Activated naive CD8-positive, alpha-beta T cell treated with anti-CD3 and anti-CD28 coated beads, Interleukin-2, amount 10 ng/mL, durations not matched to agents 7 days and 5 days (primary cell): ENCODE data around the gene SPHK2. TPM values are rescaled to one million over a fixed set of nuclear protein-coding genes. Genes with fewer than 3 reads are reported as not detected.
A peak's percentile ranks its signal among the peaks of the same experiment; 100 is the strongest.

Source experiments
- ATAC-seq: fragments of 150-1000 bp; cut with Tn5 transposase; one replicate; pipeline ENCODE4 v1.10.0; 2021; ENCODE audit warnings: low read depth, moderate library complexity
- POLR2A ChIA-PET: fragments of 350-600 bp; sonication (Branson Sonifier 250); formaldehyde crosslinking; loops from one replicate; lab custom pipeline; 2021; ENCODE audit warnings: antibody characterized with exemption; lab: Charles Lee
- DNase-seq: peaks from one replicate; pipeline ENCODE4 v3.0.0; 2021
- H3K27ac Mint-ChIP-seq: one replicate; pipeline ENCODE4 v1.8.0; 2022; ENCODE audit warnings: mild to moderate bottlenecking, mixed read lengths
- H3K27me3 Mint-ChIP-seq: one replicate; pipeline ENCODE4 v1.8.0; 2022; ENCODE audit warnings: mild to moderate bottlenecking, moderate library complexity, mixed read lengths
- H3K36me3 Mint-ChIP-seq: one replicate; pipeline ENCODE4 v1.8.0; 2021; ENCODE audit warnings: mild to moderate bottlenecking, mixed read lengths
- H3K4me1 Mint-ChIP-seq: one replicate; pipeline ENCODE4 v1.8.0; 2021; ENCODE audit warnings: mixed read lengths
- H3K4me3 Mint-ChIP-seq: one replicate; pipeline ENCODE4 v1.8.0; 2022; ENCODE audit warnings: mild to moderate bottlenecking, moderate library complexity, mixed read lengths
- H3K9me3 Mint-ChIP-seq: one replicate; pipeline ENCODE4 v1.8.0; 2021; ENCODE audit warnings: mixed read lengths
- total RNA-seq, 2 experiments: library from RNA; stranded (reverse); gene quantifications; one replicate each; pipeline ENCODE4 v1.2.3, GENCODE V29; 2021

The SPHK2 gene
- total RNA-seq, 2 experiments from 2014 or later = 31.4 to 31.8 TPM

DNA sequence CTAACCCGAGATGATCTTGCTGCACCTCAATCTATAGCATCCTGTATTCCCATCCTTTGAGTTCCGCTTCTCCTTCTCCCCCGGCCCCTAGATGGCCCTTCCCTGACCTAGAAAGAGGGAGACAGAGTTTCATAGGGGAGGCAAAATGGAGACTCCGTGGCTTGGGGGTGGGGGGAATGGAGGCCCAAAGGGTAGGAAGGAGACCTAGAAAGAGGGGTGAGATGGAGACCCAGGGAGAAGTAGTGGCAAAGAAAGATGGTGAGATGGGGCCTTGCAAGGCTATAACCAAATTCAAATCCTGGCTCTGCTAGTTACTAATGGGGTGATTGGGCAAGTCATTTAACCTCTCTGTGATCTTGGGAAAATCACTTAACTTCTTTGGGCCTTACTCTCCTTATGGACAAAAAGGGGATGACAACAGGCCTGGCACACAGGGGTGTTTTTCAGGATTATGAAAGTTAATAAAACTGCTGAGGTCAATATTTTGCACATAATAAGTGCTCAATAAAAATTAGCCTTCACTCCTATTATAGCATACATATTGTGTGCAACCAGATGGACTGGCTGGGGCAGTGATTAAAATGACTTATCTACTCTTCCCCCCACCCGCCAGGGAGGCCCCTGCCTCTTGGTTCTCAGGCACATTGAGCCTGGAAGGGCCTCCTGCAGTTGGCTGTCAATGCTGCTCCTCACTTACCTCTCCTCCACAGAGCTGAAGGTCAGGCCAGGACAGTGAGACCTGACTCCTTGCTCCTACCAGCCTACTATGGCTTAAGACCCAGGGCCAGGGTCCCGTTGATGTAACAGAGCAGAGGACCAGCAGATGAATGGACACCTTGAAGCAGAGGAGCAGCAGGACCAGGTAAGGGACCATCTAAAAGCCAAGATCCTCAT is 633 bp downstream of the SPHK2 start:
- no peak for ATAC-seq
- POLR2A ChIA-PET = interaction anchor here (0.9 to 3.1 kb wide), 16 partner anchors 8 to 373 kb away, joined by 3 to 37 read pairs (median 5); partner anchors contain the start of genes BCAT2, CA11, DBP and GYS1

DNA sequence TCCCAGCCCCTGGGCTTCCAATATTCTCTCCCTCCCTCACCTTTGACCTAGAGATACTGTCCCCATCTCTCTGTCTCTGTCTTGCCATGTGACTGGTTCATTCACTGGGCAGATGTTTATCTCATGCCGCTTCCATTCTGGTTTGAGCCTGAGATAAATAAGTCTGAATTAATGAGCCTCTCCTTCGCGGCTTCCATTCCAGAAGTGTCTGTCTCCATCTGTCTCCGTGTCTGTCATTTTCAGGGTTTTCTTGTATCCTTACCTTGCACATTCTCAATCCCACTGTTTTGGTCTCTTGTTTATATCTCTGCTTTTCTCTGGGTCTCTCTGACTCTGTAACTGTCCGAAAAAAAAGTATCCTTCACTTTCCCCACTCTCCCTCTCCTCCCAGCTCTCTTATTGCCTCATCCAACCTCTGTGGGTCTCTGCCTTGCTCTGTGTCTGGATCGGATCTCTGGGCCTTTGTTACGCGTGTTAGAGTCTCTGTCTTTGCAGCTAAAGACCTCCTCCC is 4.3 kb downstream of the SPHK2 start:
- POLR2A ChIA-PET = interaction anchor here (0.8 to 2.9 kb wide), 5 partner anchors 9 to 23 kb away, joined by 3 to 23 read pairs (median 4); partner anchors contain the start of gene DBP
- no peak for ATAC-seq
- peaks cover 14% of the 10 kb centered on the region for H3K36me3 Mint-ChIP-seq

More for the DNA sequence above, 633 bp downstream of the SPHK2 start:
- Mint-ChIP-seq H3K36me3 (peaks cover 31% of the 10 kb centered on the region), H3K27ac (peak overlapping the region; percentile 98), H3K27me3 (no peaks in the 10 kb centered on the region), H3K4me3 (peak overlapping the region; percentile 95), H3K9me3 (no peaks in the 10 kb centered on the region), H3K4me1 (peaks cover 44% of the 10 kb centered on the region)
- DNase-seq = peak; percentile 24

DNA sequence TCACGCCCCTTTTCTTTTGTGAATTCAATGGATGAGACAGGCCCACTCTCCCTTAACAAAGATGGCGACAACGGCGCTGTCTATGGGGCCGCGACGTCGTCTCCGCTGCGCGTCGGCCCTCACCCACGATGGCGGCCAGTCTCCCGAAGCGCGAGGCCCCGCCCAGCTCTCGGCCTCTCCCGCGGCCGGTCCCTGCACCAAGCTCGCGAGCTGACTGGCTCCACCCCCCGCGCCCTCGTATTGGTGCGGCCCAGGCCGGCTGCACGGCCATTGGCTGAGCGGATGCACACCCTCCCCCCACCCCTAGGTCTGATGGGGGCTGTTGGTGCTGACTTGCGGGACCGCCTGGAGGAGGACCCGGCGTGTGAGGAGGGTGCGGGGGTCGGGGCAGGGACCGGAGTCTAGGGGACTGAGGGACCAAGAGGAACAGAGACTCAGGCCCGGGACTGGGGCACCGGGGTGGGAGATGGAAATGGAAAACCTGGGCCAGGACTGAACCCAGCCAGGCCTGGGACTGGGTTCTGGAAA is 4.8 kb downstream of the SPHK2 start:
- ATAC-seq (peak; percentile 82), DNase-seq (peak; percentile 98)
- Mint-ChIP-seq H3K4me3 (peak overlapping the region; percentile 92), H3K27me3 (no peaks in the 10 kb centered on the region), H3K4me1 (peaks cover 41% of the 10 kb centered on the region), H3K36me3 (peaks cover 12% of the 10 kb centered on the region), H3K27ac (peak overlapping the region; percentile 97), H3K9me3 (no peaks in the 10 kb centered on the region)
- POLR2A ChIA-PET = interaction anchor here (0.8 to 2.9 kb wide), 5 partner anchors 9 to 22 kb away, joined by 3 to 23 read pairs (median 4); partner anchors contain the start of gene DBP

More for the DNA sequence above, 4.3 kb downstream of the SPHK2 start:
- DNase-seq = no peak
- Mint-ChIP-seq H3K9me3 (no peaks in the 10 kb centered on the region), H3K27ac (peak overlapping the region; percentile 97), H3K4me1 (peaks cover 41% of the 10 kb centered on the region), H3K4me3 (peak overlapping the region; percentile 92), H3K27me3 (no peaks in the 10 kb centered on the region)

DNA sequence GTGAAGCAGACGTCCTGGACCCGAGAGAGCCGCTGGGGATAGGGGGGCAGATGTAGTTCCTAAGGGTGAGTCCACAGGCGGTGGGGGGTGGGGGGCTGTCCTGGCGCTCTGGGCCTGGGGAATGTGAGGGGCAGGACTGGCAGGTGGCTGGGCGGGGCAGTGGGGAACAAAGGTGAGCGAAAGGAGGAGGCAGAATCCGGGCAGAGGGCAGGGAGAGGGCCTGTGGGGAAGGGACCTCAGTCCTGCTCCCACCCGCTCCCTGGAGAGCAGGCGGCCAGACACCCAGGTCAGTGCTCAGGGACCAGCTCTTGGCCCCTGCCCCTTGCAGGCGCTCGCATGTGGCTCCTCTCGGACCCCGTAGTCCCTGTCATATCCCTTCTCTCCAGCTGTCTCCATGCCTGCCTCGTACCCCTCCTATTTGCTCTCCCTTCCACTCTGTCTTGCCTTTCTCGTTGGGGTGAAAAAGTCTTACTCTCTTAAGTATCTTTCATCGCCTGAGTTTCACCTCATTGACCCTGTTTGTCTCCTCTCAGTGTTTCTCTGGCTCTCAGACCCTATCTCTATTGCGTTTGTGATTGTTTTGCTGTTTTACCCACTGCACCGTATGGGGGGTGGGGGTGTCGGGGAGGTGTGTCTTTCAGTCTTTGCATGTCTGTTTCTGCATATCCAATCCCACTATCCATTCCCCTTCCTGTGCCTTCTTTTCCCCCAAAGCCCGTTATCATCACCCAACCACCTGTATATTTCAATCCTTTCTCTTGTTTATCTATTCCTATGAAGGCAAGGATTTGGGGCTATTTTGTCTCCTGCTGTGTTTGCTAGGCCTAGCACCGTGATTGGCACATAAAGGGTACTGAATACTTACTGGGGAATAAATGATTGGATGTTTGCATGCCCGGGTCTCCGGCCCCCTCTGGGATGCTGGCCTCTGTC is 5.8 kb downstream of the SPHK2 start:
- DNase-seq (no peak), ATAC-seq (no peak)
- POLR2A ChIA-PET = no interaction called here
- no peaks in the 10 kb centered on the region for H3K27me3 Mint-ChIP-seq
- peaks cover 36% of the 10 kb centered on the region for H3K4me1 Mint-ChIP-seq
- H3K9me3 Mint-ChIP-seq = no peaks in the 10 kb centered on the region
- H3K4me3 Mint-ChIP-seq = peak overlapping the region; percentile 92
- peaks cover 9% of the 10 kb centered on the region for H3K36me3 Mint-ChIP-seq
- H3K27ac Mint-ChIP-seq = peak overlapping the region; percentile 97

DNA sequence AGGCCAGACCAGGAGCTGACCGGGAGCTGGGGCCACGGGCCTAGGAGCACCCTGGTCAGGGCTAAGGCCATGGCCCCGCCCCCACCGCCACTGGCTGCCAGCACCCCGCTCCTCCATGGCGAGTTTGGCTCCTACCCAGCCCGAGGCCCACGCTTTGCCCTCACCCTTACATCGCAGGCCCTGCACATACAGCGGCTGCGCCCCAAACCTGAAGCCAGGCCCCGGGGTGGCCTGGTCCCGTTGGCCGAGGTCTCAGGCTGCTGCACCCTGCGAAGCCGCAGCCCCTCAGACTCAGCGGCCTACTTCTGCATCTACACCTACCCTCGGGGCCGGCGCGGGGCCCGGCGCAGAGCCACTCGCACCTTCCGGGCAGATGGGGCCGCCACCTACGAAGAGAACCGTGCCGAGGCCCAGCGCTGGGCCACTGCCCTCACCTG is 6.6 kb downstream of the SPHK2 start:
- Mint-ChIP-seq H3K4me3 (no peak overlapping the region), H3K27me3 (no peaks in the 10 kb centered on the region), H3K27ac (no peak overlapping the region), H3K36me3 (peaks cover 11% of the 10 kb centered on the region), H3K9me3 (no peaks in the 10 kb centered on the region), H3K4me1 (peaks cover 35% of the 10 kb centered on the region)
- DNase-seq = no peak
- POLR2A ChIA-PET = no interaction called here
- ATAC-seq = no peak

DNA sequence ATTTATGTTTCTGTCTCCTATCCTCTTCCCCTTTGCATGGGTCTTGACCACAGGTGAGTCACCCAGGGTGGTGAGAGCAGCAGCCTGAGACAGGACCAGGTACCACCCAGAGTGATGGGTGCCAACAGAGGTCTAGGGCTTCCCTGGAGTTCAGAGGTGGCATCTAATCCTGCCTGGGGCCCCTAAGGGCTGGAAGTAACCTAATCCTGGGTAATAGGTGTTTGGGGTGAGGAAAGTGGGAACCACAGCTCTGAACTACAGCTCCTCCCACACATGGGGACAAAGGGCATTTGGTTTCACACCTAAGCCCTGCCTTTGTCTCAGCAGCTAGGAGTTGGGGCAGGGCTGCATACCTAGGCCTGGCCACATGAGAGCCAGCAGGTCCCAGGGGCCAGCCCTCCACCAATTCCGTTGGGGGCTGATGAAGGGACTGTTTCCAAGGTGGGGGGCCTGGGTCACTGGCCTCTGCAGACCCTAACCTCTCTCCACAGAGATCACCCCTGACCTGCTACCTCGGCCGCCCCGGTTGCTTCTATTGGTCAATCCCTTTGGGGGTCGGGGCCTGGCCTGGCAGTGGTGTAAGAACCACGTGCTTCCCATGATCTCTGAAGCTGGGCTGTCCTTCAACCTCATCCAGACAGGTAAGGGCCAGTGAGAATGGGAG is 8.0 kb downstream of the SPHK2 start:
- H3K27ac Mint-ChIP-seq = peak overlapping the region; percentile 43
- POLR2A ChIA-PET = interaction anchor here (0.7 to 1.7 kb wide), 4 partner anchors 8 to 14 kb away, joined by 3 to 9 read pairs (median 6); partner anchors contain the start of genes RPL18 and SPHK2
- no peaks in the 10 kb centered on the region for H3K27me3 Mint-ChIP-seq
- peaks cover 33% of the 10 kb centered on the region for H3K4me1 Mint-ChIP-seq
- H3K36me3 Mint-ChIP-seq = peaks cover 9% of the 10 kb centered on the region
- DNase-seq (no peak), ATAC-seq (no peak)
- no peak overlapping the region for H3K4me3 Mint-ChIP-seq
- no peaks in the 10 kb centered on the region for H3K9me3 Mint-ChIP-seq

DNA sequence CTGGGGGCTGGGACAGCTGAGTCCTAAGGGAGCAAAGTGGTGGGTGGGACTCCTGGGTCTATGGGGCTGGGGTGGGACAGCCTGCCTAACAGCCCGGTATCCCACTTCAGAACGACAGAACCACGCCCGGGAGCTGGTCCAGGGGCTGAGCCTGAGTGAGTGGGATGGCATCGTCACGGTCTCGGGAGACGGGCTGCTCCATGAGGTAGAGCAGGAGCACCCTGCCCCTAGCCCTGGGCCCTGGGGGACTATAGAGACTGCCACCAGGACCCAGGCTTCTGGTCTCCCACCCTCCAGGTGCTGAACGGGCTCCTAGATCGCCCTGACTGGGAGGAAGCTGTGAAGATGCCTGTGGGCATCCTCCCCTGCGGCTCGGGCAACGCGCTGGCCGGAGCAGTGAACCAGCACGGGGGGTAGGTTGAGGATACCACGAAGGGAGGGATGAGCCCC is 8.6 kb downstream of the SPHK2 start:
- DNase-seq (no peak), ATAC-seq (no peak)
- Mint-ChIP-seq H3K4me3 (no peak overlapping the region), H3K36me3 (peaks cover 8% of the 10 kb centered on the region), H3K27me3 (no peaks in the 10 kb centered on the region), H3K27ac (no peak overlapping the region), H3K4me1 (peaks cover 31% of the 10 kb centered on the region), H3K9me3 (no peaks in the 10 kb centered on the region)
- POLR2A ChIA-PET = interaction anchor here (1.0 to 1.7 kb wide), 3 partner anchors 9 to 11 kb away, joined by 3 to 9 read pairs (median 4); partner anchors contain the start of genes RPL18 and SPHK2

DNA sequence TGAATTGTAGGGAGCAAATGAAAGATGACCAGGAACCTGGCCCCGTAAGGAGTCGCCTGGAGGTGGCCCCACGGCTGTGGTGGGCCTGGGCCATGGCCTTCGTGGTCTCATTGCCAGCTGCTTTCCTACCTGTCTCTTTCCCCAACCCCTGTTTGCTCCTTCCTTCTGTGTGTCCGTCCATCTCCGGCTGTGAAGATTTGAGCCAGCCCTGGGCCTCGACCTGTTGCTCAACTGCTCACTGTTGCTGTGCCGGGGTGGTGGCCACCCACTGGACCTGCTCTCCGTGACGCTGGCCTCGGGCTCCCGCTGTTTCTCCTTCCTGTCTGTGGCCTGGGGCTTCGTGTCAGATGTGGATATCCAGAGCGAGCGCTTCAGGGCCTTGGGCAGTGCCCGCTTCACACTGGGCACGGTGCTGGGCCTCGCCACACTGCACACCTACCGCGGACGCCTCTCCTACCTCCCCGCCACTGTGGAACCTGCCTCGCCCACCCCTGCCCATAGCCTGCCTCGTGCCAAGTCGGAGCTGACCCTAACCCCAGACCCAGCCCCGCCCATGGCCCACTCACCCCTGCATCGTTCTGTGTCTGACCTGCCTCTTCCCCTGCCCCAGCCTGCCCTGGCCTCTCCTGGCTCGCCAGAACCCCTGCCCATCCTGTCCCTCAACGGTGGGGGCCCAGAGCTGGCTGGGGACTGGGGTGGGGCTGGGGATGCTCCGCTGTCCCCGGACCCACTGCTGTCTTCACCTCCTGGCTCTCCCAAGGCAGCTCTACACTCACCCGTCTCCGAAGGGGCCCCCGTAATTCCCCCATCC is 9.4 kb downstream of the SPHK2 start:
- Mint-ChIP-seq H3K4me1 (peaks cover 26% of the 10 kb centered on the region), H3K27ac (peak overlapping the region; percentile 73), H3K27me3 (no peaks in the 10 kb centered on the region), H3K36me3 (peaks cover 4% of the 10 kb centered on the region), H3K4me3 (no peak overlapping the region), H3K9me3 (no peaks in the 10 kb centered on the region)
- ATAC-seq = no peak
- POLR2A ChIA-PET = interaction anchor here (1.0 to 1.7 kb wide), 3 partner anchors 10 to 13 kb away, joined by 3 to 9 read pairs (median 3); partner anchors contain the start of genes RPL18 and SPHK2
- no peak for DNase-seq

DNA sequence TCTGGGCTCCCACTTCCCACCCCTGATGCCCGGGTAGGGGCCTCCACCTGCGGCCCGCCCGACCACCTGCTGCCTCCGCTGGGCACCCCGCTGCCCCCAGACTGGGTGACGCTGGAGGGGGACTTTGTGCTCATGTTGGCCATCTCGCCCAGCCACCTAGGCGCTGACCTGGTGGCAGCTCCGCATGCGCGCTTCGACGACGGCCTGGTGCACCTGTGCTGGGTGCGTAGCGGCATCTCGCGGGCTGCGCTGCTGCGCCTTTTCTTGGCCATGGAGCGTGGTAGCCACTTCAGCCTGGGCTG is 9.9 kb downstream of the SPHK2 start:
- peaks cover 26% of the 10 kb centered on the region for H3K4me1 Mint-ChIP-seq
- peaks cover 2% of the 10 kb centered on the region for H3K36me3 Mint-ChIP-seq
- POLR2A ChIA-PET = interaction anchor here (0.9 to 1.0 kb wide), 2 partner anchors 10 to 12 kb away, joined by 3 to 4 read pairs; partner anchors contain the start of genes RPL18 and SPHK2
- ATAC-seq (no peak), DNase-seq (no peak)
- H3K4me3 Mint-ChIP-seq = no peak overlapping the region
- H3K27me3 Mint-ChIP-seq = no peaks in the 10 kb centered on the region
- H3K27ac Mint-ChIP-seq = no peak overlapping the region
- H3K9me3 Mint-ChIP-seq = no peaks in the 10 kb centered on the region

DNA sequence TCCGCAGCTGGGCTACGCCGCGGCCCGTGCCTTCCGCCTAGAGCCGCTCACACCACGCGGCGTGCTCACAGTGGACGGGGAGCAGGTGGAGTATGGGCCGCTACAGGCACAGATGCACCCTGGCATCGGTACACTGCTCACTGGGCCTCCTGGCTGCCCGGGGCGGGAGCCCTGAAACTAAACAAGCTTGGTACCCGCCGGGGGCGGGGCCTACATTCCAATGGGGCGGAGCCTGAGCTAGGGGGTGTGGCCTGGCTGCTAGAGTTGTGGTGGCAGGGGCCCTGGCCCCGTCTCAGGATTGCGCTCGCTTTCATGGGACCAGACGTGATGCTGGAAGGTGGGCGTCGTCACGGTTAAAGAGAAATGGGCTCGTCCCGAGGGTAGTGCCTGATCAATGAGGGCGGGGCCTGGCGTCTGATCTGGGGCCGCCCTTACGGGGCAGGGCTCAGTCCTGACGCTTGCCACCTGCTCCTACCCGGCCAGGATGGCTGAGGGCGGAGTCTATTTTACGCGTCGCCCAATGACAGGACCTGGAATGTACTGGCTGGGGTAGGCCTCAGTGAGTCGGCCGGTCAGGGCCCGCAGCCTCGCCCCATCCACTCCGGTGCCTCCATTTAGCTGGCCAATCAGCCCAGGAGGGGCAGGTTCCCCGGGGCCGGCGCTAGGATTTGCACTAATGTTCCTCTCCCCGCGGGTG is 10.4 kb downstream of the SPHK2 start:
- Mint-ChIP-seq H3K9me3 (no peaks in the 10 kb centered on the region), H3K4me1 (peaks cover 25% of the 10 kb centered on the region), H3K27ac (no peak overlapping the region), H3K36me3 (peaks cover 2% of the 10 kb centered on the region), H3K27me3 (no peaks in the 10 kb centered on the region), H3K4me3 (no peak overlapping the region)
- ATAC-seq = no peak
- POLR2A ChIA-PET = interaction anchor here (0.9 kb wide), 1 partner anchor 11 kb away, joined by 4 read pairs; the partner anchor contains the start of genes RPL18 and SPHK2
- DNase-seq = no peak
